Measurements from ENCODE around the gene NFX1. TPM values are rescaled to one million over a fixed set of nuclear protein-coding genes. Genes with fewer than 3 reads are reported as not detected.
"Not testable (repeated sequence)": the region's sequence is repeated elsewhere in the genome, so short reads cannot be mapped to it uniquely, and the experiment has no call there.

The NFX1 gene
- total RNA-seq, 1 donor from 2014 or later, result 37.2 TPM

DNA sequence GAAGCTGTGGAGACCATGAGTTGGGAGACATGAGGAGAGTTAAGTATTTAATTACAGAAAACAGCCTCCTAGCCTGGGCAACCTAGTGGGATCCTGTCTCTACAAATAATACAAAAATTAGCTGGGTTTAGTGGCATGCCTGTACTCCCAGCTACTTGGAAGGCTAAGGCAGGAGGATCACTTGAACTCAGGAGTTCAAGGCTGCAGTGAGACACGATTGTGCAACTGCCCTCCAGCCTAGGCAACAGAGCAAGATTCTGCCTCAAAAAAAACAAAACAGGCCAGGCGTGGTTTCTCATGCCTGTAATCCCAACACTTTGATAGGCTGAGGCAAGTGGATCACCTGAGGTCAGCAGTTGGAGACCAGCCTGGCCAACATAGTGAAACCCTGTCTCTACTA is 59.4 kb downstream of the NFX1 start:
- Mint-ChIP-seq H3K4me3 (ENCODE audit: low read depth) (no peak overlapping the region), H3K9me3 (no peaks in the 10 kb centered on the region), H3K36me3 (ENCODE audit: low read depth) (peaks cover 69% of the 10 kb centered on the region), H3K27me3 (ENCODE audit: low read depth) (no peaks in the 10 kb centered on the region), H3K4me1 (ENCODE audit: low read depth) (peaks cover 4% of the 10 kb centered on the region), H3K27ac (no peak overlapping the region)
- intact Hi-C loops (cut with micrococcal nuclease), result no loop called here
- DNase-seq (ENCODE audit: low spot score), result no peak

DNA sequence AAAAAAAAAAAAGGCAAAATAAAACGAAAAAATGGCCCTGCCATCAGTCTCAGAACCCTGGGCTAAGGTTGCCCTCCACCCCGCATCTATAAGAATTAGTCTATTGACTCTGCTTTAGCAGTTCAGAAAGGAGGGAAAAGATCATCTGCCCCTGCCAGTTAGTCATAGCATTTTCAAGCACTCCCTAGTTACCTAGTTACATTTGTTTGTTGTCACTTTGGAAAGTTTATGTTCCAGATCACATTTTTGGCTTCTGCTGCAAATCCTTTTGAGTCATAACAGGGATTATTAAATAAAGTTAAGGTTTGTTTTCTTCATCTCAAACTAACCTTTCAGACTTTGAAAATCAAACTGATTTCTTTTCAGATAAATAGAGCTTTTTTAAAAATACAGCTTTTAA is 60.0 kb downstream of the NFX1 start:
- no peaks in the 10 kb centered on the region for H3K9me3 Mint-ChIP-seq
- H3K27ac Mint-ChIP-seq, result no peak overlapping the region
- H3K4me1 Mint-ChIP-seq (ENCODE audit: low read depth), result peaks cover 8% of the 10 kb centered on the region
- H3K27me3 Mint-ChIP-seq (ENCODE audit: low read depth), result no peaks in the 10 kb centered on the region
- no peak for DNase-seq (ENCODE audit: low spot score)
- no peak overlapping the region for H3K4me3 Mint-ChIP-seq (ENCODE audit: low read depth)
- H3K36me3 Mint-ChIP-seq (ENCODE audit: low read depth), result peaks cover 70% of the 10 kb centered on the region
- intact Hi-C loops (cut with micrococcal nuclease), result no loop called here

- intact Hi-C loops (cut with micrococcal nuclease), result no loop called here
- Mint-ChIP-seq H3K9me3 (no peaks in the 10 kb centered on the region), H3K27ac (peak overlapping the region; percentile 42), H3K27me3 (ENCODE audit: low read depth) (no peaks in the 10 kb centered on the region), H3K4me1 (ENCODE audit: low read depth) (peaks cover 9% of the 10 kb centered on the region), H3K36me3 (ENCODE audit: low read depth) (peaks cover 69% of the 10 kb centered on the region), H3K4me3 (ENCODE audit: low read depth) (no peak overlapping the region)
- no peak for DNase-seq (ENCODE audit: low spot score)
Observed at GRCh38 chr9:33351547-33351946, 61.2 kb downstream of the NFX1 start.

DNA sequence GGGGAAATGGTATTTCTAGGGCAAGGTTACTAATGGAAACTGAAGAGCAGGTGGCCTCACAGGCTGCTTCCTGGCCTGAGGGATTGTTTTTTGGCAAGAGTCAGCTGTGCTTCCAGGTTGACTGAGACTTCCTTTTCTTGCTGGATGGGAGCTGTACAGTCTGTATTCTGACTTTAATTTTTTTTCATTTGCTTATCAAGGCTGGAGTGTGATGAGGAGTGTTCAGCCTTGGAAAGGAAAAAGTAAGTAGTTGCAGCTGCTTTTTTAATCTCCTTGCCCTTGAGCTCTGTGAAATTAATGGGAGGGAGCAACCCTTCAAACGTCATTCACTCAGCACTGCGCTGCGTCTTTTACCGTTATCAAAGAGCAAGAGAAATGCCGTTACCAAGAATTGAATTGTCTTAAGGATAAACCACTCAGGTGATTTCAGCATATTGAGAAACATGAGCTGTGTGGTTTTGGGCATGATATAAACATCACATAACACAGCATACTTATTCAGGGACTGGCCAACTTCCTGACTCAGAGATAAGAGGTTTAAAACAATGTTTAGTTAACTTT is 64.4 kb downstream of the NFX1 start:
- no peaks in the 10 kb centered on the region for H3K9me3 Mint-ChIP-seq
- no peak overlapping the region for H3K4me3 Mint-ChIP-seq (ENCODE audit: low read depth)
- H3K27ac Mint-ChIP-seq, result peak overlapping the region; percentile 47
- peaks cover 49% of the 10 kb centered on the region for H3K36me3 Mint-ChIP-seq (ENCODE audit: low read depth)
- peaks cover 9% of the 10 kb centered on the region for H3K4me1 Mint-ChIP-seq (ENCODE audit: low read depth)
- intact Hi-C loops (cut with micrococcal nuclease), result no loop called here
- no peaks in the 10 kb centered on the region for H3K27me3 Mint-ChIP-seq (ENCODE audit: low read depth)
- DNase-seq (ENCODE audit: low spot score), result no peak

DNA sequence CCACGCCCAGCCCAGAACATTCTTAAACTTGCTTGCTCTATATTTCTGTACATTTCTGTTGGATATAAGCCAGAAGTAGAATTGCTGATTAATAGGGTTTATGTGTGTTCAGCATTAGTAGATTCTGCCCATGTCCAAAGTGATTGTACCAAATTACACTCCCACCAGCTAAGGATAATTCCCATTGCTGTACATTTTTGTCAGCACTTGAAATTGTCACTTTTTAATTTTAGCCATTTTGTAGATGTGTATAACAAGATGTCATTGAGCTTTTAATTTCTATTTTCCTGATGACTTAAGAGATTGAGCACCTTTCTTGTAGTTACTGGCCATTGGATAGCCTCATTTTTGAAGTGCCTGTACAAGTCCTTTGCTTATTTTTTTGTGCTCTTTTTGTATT is 65.6 kb downstream of the NFX1 start:
- H3K27ac Mint-ChIP-seq, result no peak overlapping the region
- no peak overlapping the region for H3K4me3 Mint-ChIP-seq (ENCODE audit: low read depth)
- intact Hi-C loops (cut with micrococcal nuclease), result no loop called here
- no peaks in the 10 kb centered on the region for H3K9me3 Mint-ChIP-seq
- H3K27me3 Mint-ChIP-seq (ENCODE audit: low read depth), result no peaks in the 10 kb centered on the region
- no peak for DNase-seq (ENCODE audit: low spot score)
- peaks cover 8% of the 10 kb centered on the region for H3K4me1 Mint-ChIP-seq (ENCODE audit: low read depth)
- peaks cover 53% of the 10 kb centered on the region for H3K36me3 Mint-ChIP-seq (ENCODE audit: low read depth)

- H3K27me3 Mint-ChIP-seq (ENCODE audit: low read depth); H3K4me3 Mint-ChIP-seq (ENCODE audit: low read depth); intact Hi-C loops (cut with micrococcal nuclease); DNase-seq (ENCODE audit: low spot score); H3K9me3 Mint-ChIP-seq; H3K4me1 Mint-ChIP-seq (ENCODE audit: low read depth); H3K27ac Mint-ChIP-seq: not testable (repeated sequence)
- H3K36me3 Mint-ChIP-seq (ENCODE audit: low read depth), result peaks cover 44% of the 10 kb centered on the region
Observed at GRCh38 chr9:33358641-33359040, 68.3 kb downstream of the NFX1 start.

- no peaks in the 10 kb centered on the region for H3K4me1 Mint-ChIP-seq (ENCODE audit: low read depth)
- H3K4me3 Mint-ChIP-seq (ENCODE audit: low read depth), result no peak overlapping the region
- H3K27ac Mint-ChIP-seq, result no peak overlapping the region
- H3K36me3 Mint-ChIP-seq (ENCODE audit: low read depth), result peaks cover 44% of the 10 kb centered on the region
- no peak for DNase-seq (ENCODE audit: low spot score)
- H3K27me3 Mint-ChIP-seq (ENCODE audit: low read depth), result no peaks in the 10 kb centered on the region
- intact Hi-C loops (cut with micrococcal nuclease), result no loop called here
- H3K9me3 Mint-ChIP-seq, result no peaks in the 10 kb centered on the region
Observed at GRCh38 chr9:33364127-33364526, 73.8 kb downstream of the NFX1 start.

DNA sequence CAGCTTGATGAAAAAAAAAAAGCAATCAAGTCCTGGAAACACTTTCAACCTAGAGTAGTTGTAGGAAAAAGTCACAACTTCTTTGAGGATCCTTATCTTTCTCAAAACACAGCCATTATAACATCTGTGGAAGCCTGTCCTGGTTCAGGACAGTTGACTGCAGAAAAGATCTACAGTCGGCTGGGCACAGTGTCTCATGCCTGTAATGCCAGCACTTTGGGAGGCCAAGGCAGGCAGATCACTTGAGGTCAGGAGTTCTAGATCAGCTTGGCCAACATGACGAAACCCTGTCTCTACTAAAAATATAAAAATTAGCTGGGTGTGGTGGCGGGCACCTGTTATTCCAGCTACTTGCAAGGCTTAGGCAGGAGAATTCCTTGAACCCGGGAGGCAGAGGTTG is 74.5 kb downstream of the NFX1 start:
- H3K9me3 Mint-ChIP-seq; H3K4me3 Mint-ChIP-seq (ENCODE audit: low read depth); H3K27ac Mint-ChIP-seq; H3K27me3 Mint-ChIP-seq (ENCODE audit: low read depth); DNase-seq (ENCODE audit: low spot score); intact Hi-C loops (cut with micrococcal nuclease); H3K4me1 Mint-ChIP-seq (ENCODE audit: low read depth): not testable (repeated sequence)
- peaks cover 45% of the 10 kb centered on the region for H3K36me3 Mint-ChIP-seq (ENCODE audit: low read depth)

GRCh38 chr9:33366979-33367480 is 76.7 kb downstream of the NFX1 start:
- DNase-seq (ENCODE audit: low spot score), result no peak
- Mint-ChIP-seq H3K4me1 (ENCODE audit: low read depth) (peaks cover 2% of the 10 kb centered on the region), H3K27me3 (ENCODE audit: low read depth) (no peaks in the 10 kb centered on the region), H3K27ac (no peak overlapping the region), H3K9me3 (no peaks in the 10 kb centered on the region), H3K36me3 (ENCODE audit: low read depth) (peaks cover 54% of the 10 kb centered on the region), H3K4me3 (ENCODE audit: low read depth) (no peak overlapping the region)
- intact Hi-C loops (cut with micrococcal nuclease), result no loop called here

DNA sequence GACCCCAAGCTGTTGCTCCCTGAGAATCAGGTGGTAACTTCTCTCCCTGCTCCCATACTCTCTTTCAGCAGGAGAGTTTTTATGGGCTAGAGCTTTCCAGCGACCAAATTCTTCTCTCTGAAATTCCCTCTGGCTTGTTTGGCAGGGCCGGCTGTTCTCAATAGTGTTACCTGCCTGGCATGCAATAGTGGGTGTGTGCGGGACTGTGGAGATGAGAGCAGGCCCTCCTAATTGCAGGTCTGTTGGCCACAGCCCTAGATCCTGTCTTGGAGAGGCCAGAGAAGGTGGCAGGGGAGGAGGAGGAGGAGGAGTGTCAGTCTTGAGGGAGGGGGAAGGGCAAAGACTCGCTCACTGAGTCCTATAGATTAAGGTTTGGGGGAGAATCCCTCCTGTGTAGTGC is 82.6 kb downstream of the NFX1 start:
- Mint-ChIP-seq H3K27ac (no peak overlapping the region), H3K36me3 (ENCODE audit: low read depth) (peaks cover 28% of the 10 kb centered on the region), H3K9me3 (no peaks in the 10 kb centered on the region), H3K27me3 (ENCODE audit: low read depth) (no peaks in the 10 kb centered on the region), H3K4me3 (ENCODE audit: low read depth) (no peak overlapping the region), H3K4me1 (ENCODE audit: low read depth) (peaks cover 10% of the 10 kb centered on the region)
- intact Hi-C loops (cut with micrococcal nuclease), result loop anchor here (10.0 kb wide), 1 partner anchor 88 kb away; no protein-coding TSS in a partner anchor
- no peak for DNase-seq (ENCODE audit: low spot score)

DNA sequence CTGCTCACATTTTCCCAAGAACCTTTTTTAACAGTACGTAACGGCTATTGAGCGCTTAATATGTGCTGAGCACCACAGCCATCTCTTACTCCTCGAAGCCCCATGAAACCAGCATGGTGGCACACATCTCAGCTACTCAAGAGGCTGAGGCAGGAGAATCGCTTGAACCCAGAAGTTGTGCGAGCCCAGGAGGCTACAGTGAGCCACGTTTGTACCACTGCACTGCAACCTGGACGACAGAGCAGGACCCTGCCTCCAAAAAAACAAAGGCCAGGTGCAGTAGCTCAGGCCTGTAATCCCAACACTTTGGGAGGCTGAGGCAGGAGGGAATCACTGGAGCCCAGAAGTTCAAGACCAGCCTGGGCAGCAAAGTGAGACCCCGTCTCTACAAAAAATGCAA is 83.9 kb downstream of the NFX1 start:
- Mint-ChIP-seq H3K9me3 (no peaks in the 10 kb centered on the region), H3K36me3 (ENCODE audit: low read depth) (peaks cover 20% of the 10 kb centered on the region)

GRCh38 chr9:33374634-33375237 is 84.4 kb downstream of the NFX1 start:
- Mint-ChIP-seq H3K27ac (peak overlapping the region; percentile 39), H3K4me1 (ENCODE audit: low read depth) (peaks cover 10% of the 10 kb centered on the region), H3K36me3 (ENCODE audit: low read depth) (peaks cover 16% of the 10 kb centered on the region), H3K27me3 (ENCODE audit: low read depth) (no peaks in the 10 kb centered on the region), H3K9me3 (no peaks in the 10 kb centered on the region), H3K4me3 (ENCODE audit: low read depth) (no peak overlapping the region)
- peak; percentile 57 for DNase-seq (ENCODE audit: low spot score)
- intact Hi-C loops (cut with micrococcal nuclease), result loop anchor here (2.0 to 10.0 kb wide), 4 partner anchors 40 to 92 kb away; partner anchors contain the start of gene AQP3

More for the DNA sequence above, 83.9 kb downstream of the NFX1 start:
- H3K4me1 Mint-ChIP-seq (ENCODE audit: low read depth), result peaks cover 10% of the 10 kb centered on the region
- intact Hi-C loops (cut with micrococcal nuclease), result loop anchor here (2.0 to 10.0 kb wide), 4 partner anchors 41 to 93 kb away; partner anchors contain the start of gene AQP3
- DNase-seq (ENCODE audit: low spot score), result no peak
- no peaks in the 10 kb centered on the region for H3K27me3 Mint-ChIP-seq (ENCODE audit: low read depth)
- no peak overlapping the region for H3K4me3 Mint-ChIP-seq (ENCODE audit: low read depth)
- H3K27ac Mint-ChIP-seq, result no peak overlapping the region

- intact Hi-C loops (cut with micrococcal nuclease), result loop anchor here (2.0 to 10.0 kb wide), 4 partner anchors 39 to 91 kb away; partner anchors contain the start of gene AQP3
- Mint-ChIP-seq H3K27ac (no peak overlapping the region), H3K36me3 (ENCODE audit: low read depth) (peaks cover 10% of the 10 kb centered on the region)
Observed at GRCh38 chr9:33375238-33375840, 85.0 kb downstream of the NFX1 start.

More at GRCh38 chr9:33375238-33375840, 85.0 kb downstream of the NFX1 start:
- DNase-seq (ENCODE audit: low spot score), result no peak
- Mint-ChIP-seq H3K4me3 (ENCODE audit: low read depth) (no peak overlapping the region), H3K9me3 (no peaks in the 10 kb centered on the region), H3K4me1 (ENCODE audit: low read depth) (peaks cover 10% of the 10 kb centered on the region), H3K27me3 (ENCODE audit: low read depth) (no peaks in the 10 kb centered on the region)

Measured in activated T-helper 2 cell treated with anti-CD3 and anti-CD28 coated beads, Interferon-gamma antibody, Interleukin-2, Interleukin-4, amounts not matched to agents 10 μg/mL and 5 μg/mL and 100 μg/mL, durations not matched to agents 14 hours and 24 hours and 36 hours (primary cell).